Gastrocnemius medialis (tissue), 4 donors: ENCODE results near the gene LOC128125822.

Experiments used
- POLR2A ChIP-seq, 2 donors: fragments of 450-650 bp; IDR thresholded peaks; one replicate each; pipeline ENCODE4 v1.6.1; 2017; ENCODE audit warnings: antibody characterized with exemption in 2 of 2, mild to moderate bottlenecking in 2 of 2, moderate library complexity in 2 of 2
- TF ChIP-seq, protein P1 (sequence below), 5 experiments: fragments of 450-650 bp in 3 of 5; fragments of 200-600 bp in 2 of 5; sonication (generic) in 2 of 5; IDR thresholded peaks in 4 of 5; conservative IDR thresholded peaks in 1 of 5; 1 replicate in 4 of 5; 2 replicates in 1 of 5; pipeline ENCODE4 v1.5.1; 2016 to 2019; ENCODE audit warnings: antibody characterized with exemption in 5 of 5, mild to moderate bottlenecking in 3 of 5, moderate library complexity in 3 of 5

GRCh38 chr6:63529498-63529897 lies 42.8 kb upstream of the LOC128125822 start:
- TF ChIP-seq, protein P1, sequence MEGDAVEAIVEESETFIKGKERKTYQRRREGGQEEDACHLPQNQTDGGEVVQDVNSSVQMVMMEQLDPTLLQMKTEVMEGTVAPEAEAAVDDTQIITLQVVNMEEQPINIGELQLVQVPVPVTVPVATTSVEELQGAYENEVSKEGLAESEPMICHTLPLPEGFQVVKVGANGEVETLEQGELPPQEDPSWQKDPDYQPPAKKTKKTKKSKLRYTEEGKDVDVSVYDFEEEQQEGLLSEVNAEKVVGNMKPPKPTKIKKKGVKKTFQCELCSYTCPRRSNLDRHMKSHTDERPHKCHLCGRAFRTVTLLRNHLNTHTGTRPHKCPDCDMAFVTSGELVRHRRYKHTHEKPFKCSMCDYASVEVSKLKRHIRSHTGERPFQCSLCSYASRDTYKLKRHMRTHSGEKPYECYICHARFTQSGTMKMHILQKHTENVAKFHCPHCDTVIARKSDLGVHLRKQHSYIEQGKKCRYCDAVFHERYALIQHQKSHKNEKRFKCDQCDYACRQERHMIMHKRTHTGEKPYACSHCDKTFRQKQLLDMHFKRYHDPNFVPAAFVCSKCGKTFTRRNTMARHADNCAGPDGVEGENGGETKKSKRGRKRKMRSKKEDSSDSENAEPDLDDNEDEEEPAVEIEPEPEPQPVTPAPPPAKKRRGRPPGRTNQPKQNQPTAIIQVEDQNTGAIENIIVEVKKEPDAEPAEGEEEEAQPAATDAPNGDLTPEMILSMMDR (IDR thresholded peaks at IDR 0.05 in 4 of 5, conservative IDR thresholded peaks at IDR 0.05 in 1 of 5) = no peak
- TF ChIP-seq POLR2A (IDR thresholded peaks at IDR 0.05) = no peak
